ENCODE measurements around the gene ACSF3. TPM values are rescaled to one million over a fixed set of nuclear protein-coding genes. Genes with fewer than 3 reads are reported as not detected.
"Not testable (repeated sequence)": the region's sequence is repeated elsewhere in the genome, so short reads cannot be mapped to it uniquely, and the experiment has no call there.

The ACSF3 gene
- total and polyA plus RNA-seq, 2 donors (not counting 1 experiment from before 2014, with no cell fraction given), result 45.2 to 113 TPM

DNA sequence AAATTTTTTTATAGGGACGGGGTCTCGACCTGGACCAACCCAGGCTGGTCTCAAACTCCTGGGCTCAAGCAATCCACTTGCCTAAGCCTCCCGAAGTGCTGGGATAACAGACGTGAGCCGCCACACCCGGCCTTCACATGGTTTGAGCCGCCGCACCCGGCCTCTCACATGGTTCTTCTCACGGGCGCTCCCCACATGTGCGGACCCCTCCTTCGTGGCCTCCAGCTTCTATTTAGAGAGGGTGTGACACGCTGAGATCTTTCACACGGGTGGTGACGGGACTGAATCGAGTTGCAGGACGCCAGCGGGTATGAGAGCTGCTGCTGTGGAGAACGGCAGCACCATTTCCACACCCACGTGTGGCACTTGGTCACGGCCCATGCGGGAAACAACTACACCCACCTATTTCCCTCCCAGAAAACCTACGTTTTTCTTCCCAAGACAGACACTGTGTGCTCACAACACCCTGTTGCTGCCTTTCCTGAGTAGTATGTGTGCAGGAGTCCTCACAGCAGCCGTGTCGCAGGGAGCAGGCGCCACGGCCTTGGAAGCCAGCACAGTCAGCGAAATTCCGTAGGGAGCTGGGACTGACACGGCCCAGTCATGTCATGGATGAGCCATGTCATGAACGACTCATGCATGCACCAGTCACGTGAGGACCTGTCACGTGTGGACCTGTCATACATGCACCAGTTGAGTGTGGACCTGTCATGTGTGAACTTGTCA lies 20.1 kb upstream of the ACSF3 start:
- CTCF ChIA-PET, result no interaction called here

GRCh38 chr16:89074072-89074674 lies 19.5 kb upstream of the ACSF3 start:
- H3K27me3 ChIP-seq (replicated peaks in 1 of 4; ENCODE audit: control extremely low read depth in 1 of 4, control insufficient read depth in 3 of 4, insufficient read depth in 4 of 4, low read length in 3 of 4); H3K27ac Mint-ChIP-seq; intact Hi-C loops (cut with micrococcal nuclease); H3K36me3 ChIP-seq (replicated peaks in 1 of 2; ENCODE audit: control extremely low read depth in 1 of 2, control insufficient read depth in 1 of 2, extremely low read depth in 1 of 2, insufficient read depth in 2 of 2, low read length in 1 of 2); DNase-seq; H3K9me3 Mint-ChIP-seq (ENCODE audit: insufficient read depth); H3K4me3 Mint-ChIP-seq; H3K4me1 Mint-ChIP-seq; ATAC-seq (ENCODE audit: low read depth); H3K27me3 Mint-ChIP-seq; CTCF ChIA-PET; H2AFZ ChIP-seq (ENCODE audit: insufficient read depth, low read depth, low read length, poor library complexity, severe bottlenecking); H4K20me1 ChIP-seq (ENCODE audit: control insufficient read depth, insufficient read depth, low read length, poor library complexity, severe bottlenecking); H3K4me3 ChIP-seq (ENCODE audit: control extremely low read depth in 1 of 5, extremely low read depth in 1 of 5, insufficient read depth in 1 of 5, low read depth in 2 of 5, low read length in 4 of 5); H3K9ac ChIP-seq (ENCODE audit: low read length); H3K4me2 ChIP-seq (replicated peaks; ENCODE audit: low read depth, low read length, poor library complexity, severe bottlenecking); POLR2A ChIA-PET; H3K27ac ChIP-seq (ENCODE audit: low read length in 2 of 2); H3K4me1 ChIP-seq (ENCODE audit: control insufficient read depth in 2 of 2, insufficient read depth in 2 of 2, low read length in 2 of 2); H3K79me2 ChIP-seq (ENCODE audit: control insufficient read depth, insufficient read depth, low read length): not testable (repeated sequence)
- H3K9me3 ChIP-seq (ENCODE audit: control extremely low read depth in 1 of 3, control insufficient read depth in 2 of 3, insufficient read depth in 1 of 3, low read length in 2 of 3), result peaks cover 0 to 20% (median 0%) of the 10 kb centered on the region in 3 donors
- WGBS (ENCODE audit: insufficient coverage), result 97% methylated on average over 31 of the region's 35 CpGs

More for the DNA sequence above, 20.1 kb upstream of the ACSF3 start:
- 97% methylated on average over 25 of the region's 34 CpGs for WGBS (ENCODE audit: insufficient coverage)
- no peak overlapping the region for H3K4me3 Mint-ChIP-seq
- Histone ChIP-seq H3K9me3 (ENCODE audit: control extremely low read depth in 1 of 3, control insufficient read depth in 2 of 3, insufficient read depth in 1 of 3, low read length in 2 of 3) (peaks cover 0 to 20% (median 0%) of the 10 kb centered on the region in 3 donors), H4K20me1 (ENCODE audit: control insufficient read depth, insufficient read depth, low read length, poor library complexity, severe bottlenecking) (no peaks in the 10 kb centered on the region), H3K27me3 (replicated peaks in 1 of 4; ENCODE audit: control extremely low read depth in 1 of 4, control insufficient read depth in 3 of 4, insufficient read depth in 4 of 4, low read length in 3 of 4) (no peaks in the 10 kb centered on the region), H3K79me2 (ENCODE audit: control insufficient read depth, insufficient read depth, low read length) (no peaks in the 10 kb centered on the region), H3K4me1 (ENCODE audit: control insufficient read depth in 2 of 2, insufficient read depth in 2 of 2, low read length in 2 of 2) (no peaks in the 10 kb centered on the region), H3K4me3 (ENCODE audit: control extremely low read depth in 1 of 5, extremely low read depth in 1 of 5, insufficient read depth in 1 of 5, low read depth in 2 of 5, low read length in 4 of 5) (no peak overlapping the region), H3K4me2 (replicated peaks; ENCODE audit: low read depth, low read length, poor library complexity, severe bottlenecking) (no peak overlapping the region), H3K9ac (ENCODE audit: low read length) (no peak overlapping the region), H3K36me3 (replicated peaks in 1 of 2; ENCODE audit: control extremely low read depth in 1 of 2, control insufficient read depth in 1 of 2, extremely low read depth in 1 of 2, insufficient read depth in 2 of 2, low read length in 1 of 2) (no peaks in the 10 kb centered on the region), H3K27ac (ENCODE audit: low read length in 2 of 2) (no peak overlapping the region), H2AFZ (ENCODE audit: insufficient read depth, low read depth, low read length, poor library complexity, severe bottlenecking) (no peak overlapping the region)
- H3K27me3 Mint-ChIP-seq, result no peaks in the 10 kb centered on the region
- POLR2A ChIA-PET, result no interaction called here
- DNase-seq, result no peak
- no peak for ATAC-seq (ENCODE audit: low read depth)
- TF ChIP-seq, protein P1, sequence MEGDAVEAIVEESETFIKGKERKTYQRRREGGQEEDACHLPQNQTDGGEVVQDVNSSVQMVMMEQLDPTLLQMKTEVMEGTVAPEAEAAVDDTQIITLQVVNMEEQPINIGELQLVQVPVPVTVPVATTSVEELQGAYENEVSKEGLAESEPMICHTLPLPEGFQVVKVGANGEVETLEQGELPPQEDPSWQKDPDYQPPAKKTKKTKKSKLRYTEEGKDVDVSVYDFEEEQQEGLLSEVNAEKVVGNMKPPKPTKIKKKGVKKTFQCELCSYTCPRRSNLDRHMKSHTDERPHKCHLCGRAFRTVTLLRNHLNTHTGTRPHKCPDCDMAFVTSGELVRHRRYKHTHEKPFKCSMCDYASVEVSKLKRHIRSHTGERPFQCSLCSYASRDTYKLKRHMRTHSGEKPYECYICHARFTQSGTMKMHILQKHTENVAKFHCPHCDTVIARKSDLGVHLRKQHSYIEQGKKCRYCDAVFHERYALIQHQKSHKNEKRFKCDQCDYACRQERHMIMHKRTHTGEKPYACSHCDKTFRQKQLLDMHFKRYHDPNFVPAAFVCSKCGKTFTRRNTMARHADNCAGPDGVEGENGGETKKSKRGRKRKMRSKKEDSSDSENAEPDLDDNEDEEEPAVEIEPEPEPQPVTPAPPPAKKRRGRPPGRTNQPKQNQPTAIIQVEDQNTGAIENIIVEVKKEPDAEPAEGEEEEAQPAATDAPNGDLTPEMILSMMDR (IDR thresholded peaks at IDR 0.05), result no peak
- no peak for TF ChIP-seq EZH2 (IDR thresholded peaks at IDR 0.05; ENCODE audit: borderline replicate concordance, insufficient read depth, low read depth, low read length, poor library complexity, severe bottlenecking)
- H3K4me1 Mint-ChIP-seq, result no peaks in the 10 kb centered on the region
- intact Hi-C loops (cut with micrococcal nuclease), result no loop called here
- peak overlapping the region; percentile 37 for H3K27ac Mint-ChIP-seq
- H3K9me3 Mint-ChIP-seq (ENCODE audit: insufficient read depth), result no peaks in the 10 kb centered on the region

Measured in B cell (primary cell).